ENCODE measurements around the gene HOXA7.

- no peak for TF ChIP-seq CTCF (IDR thresholded peaks at IDR 0.05; ENCODE audit: extremely low read depth in 1 of 2, insufficient read depth in 1 of 2, low read depth in 1 of 2, low read length in 2 of 2)
- TF ChIP-seq POLR2A (IDR thresholded peaks at IDR 0.05; ENCODE audit: low read depth, low read length), result no peak
- no peak for TF ChIP-seq MAX (IDR thresholded peaks at IDR 0.05; ENCODE audit: insufficient read depth, insufficient read length)
- no peak for TF ChIP-seq POLR2AphosphoS5 (IDR thresholded peaks at IDR 0.05; ENCODE audit: insufficient read depth, low read depth, low read length)
- TF ChIP-seq JUN (IDR thresholded peaks at IDR 0.05; ENCODE audit: borderline replicate concordance, insufficient read depth, insufficient read length, low read depth), result no peak
- no peak for TF ChIP-seq EZH2 (IDR thresholded peaks at IDR 0.05; ENCODE audit: borderline replicate concordance, low read depth, low read length, severe bottlenecking)
Measured at GRCh38 chr7:27152816-27153442, 3.5 kb downstream of the HOXA7 start.
